ENCODE measurements around the gene PRKN. TPM values are rescaled to one million over a fixed set of nuclear protein-coding genes. Genes with fewer than 3 reads are reported as not detected.

Gene PRKN
- total and polyA plus RNA-seq, 2 donors (not counting 3 experiments of a cell fraction or from before 2014, with no cell fraction given) = 0.06 TPM; not detected in 1

- no peak for DNase-seq (ENCODE audit: low read depth, low spot score)
- intact Hi-C loops (cut with micrococcal nuclease) = no loop called here
Observed at GRCh38 chr6:161353208-161353613, 1374.4 kb downstream of the PRKN start.

GRCh38 chr6:161351858-161352257, 1375.7 kb downstream of the PRKN start:
- Histone ChIP-seq H3K27me3 (ENCODE audit: control insufficient read depth in 2 of 2, insufficient read depth in 2 of 2, low read length in 2 of 2) (no peaks in the 10 kb centered on the region), H3K9me1 (replicated peaks; ENCODE audit: control insufficient read depth, extremely low read depth, insufficient read depth, low read length) (no peaks in the 10 kb centered on the region), H4K20me1 (replicated peaks; ENCODE audit: control insufficient read depth, extremely low read depth, insufficient read depth, low read length) (no peaks in the 10 kb centered on the region), H3K9me3 (replicated peaks; ENCODE audit: control insufficient read depth, insufficient read depth, low read length) (no peaks in the 10 kb centered on the region), H3K36me3 (ENCODE audit: control insufficient read depth in 2 of 2, extremely low read depth in 1 of 2, insufficient read depth in 2 of 2, low read length in 2 of 2) (no peaks in the 10 kb centered on the region), H3K9ac (replicated peaks; ENCODE audit: extremely low read depth, insufficient read depth, low read length) (no peak overlapping the region), H3K4me3 (replicated peaks in 1 of 3; ENCODE audit: insufficient read depth in 1 of 3, low read depth in 1 of 3, low read length in 3 of 3) (no peak overlapping the region), H3K27ac (ENCODE audit: insufficient read depth, low read depth, low read length) (no peak overlapping the region), H3K79me2 (ENCODE audit: control insufficient read depth, insufficient read depth, low read length) (no peaks in the 10 kb centered on the region), H2AFZ (ENCODE audit: low read depth, low read length) (no peak overlapping the region), H3K4me2 (ENCODE audit: insufficient read depth, low read length) (no peak overlapping the region), H3K4me1 (ENCODE audit: control insufficient read depth, extremely low read depth, insufficient read depth, low read length) (no peaks in the 10 kb centered on the region)
- ChIA-PET CTCF (no interaction called here), POLR2A (no interaction called here)
- intact Hi-C loops (cut with micrococcal nuclease) = no loop called here
- FAIRE-seq = no peak
- no peak for DNase-seq (ENCODE audit: low read depth, low spot score)
- TF ChIP-seq MAX (IDR thresholded peaks at IDR 0.05; ENCODE audit: insufficient read depth, insufficient read length) = no peak
- TF ChIP-seq POLR2A (IDR thresholded peaks at IDR 0.05; ENCODE audit: low read depth, low read length) = no peak
- TF ChIP-seq EZH2 (IDR thresholded peaks at IDR 0.05; ENCODE audit: borderline replicate concordance, low read depth, low read length, severe bottlenecking) = no peak
- no peak for TF ChIP-seq FOS (IDR thresholded peaks at IDR 0.05; ENCODE audit: borderline replicate concordance, insufficient read depth, low read length)
- TF ChIP-seq CTCF (IDR thresholded peaks at IDR 0.05; ENCODE audit: extremely low read depth in 1 of 2, insufficient read depth in 1 of 2, low read depth in 1 of 2, low read length in 2 of 2) = no peak
- no peak for TF ChIP-seq MYC (IDR thresholded peaks at IDR 0.05; ENCODE audit: low read depth, low read length)
- BruUV-seq (replicated peaks) = no TSS peak
- dilution Hi-C loops (cut with MboI; ENCODE audit: extremely low pct_ligation_motif_present, low sequenced_read_pairs) = no loop called here

More at GRCh38 chr6:161353208-161353613, 1374.4 kb downstream of the PRKN start:
- ChIA-PET POLR2A (no interaction called here), CTCF (interaction anchor here (1.0 to 1.2 kb wide), 2 partner anchors 18 to 20 kb away, joined by 4 read pairs; no protein-coding TSS in a partner anchor)
- Histone ChIP-seq H3K4me2 (ENCODE audit: insufficient read depth, low read length) (no peak overlapping the region), H3K27me3 (ENCODE audit: control insufficient read depth in 2 of 2, insufficient read depth in 2 of 2, low read length in 2 of 2) (no peaks in the 10 kb centered on the region), H2AFZ (ENCODE audit: low read depth, low read length) (no peak overlapping the region), H3K9me1 (replicated peaks; ENCODE audit: control insufficient read depth, extremely low read depth, insufficient read depth, low read length) (no peaks in the 10 kb centered on the region), H4K20me1 (replicated peaks; ENCODE audit: control insufficient read depth, extremely low read depth, insufficient read depth, low read length) (no peaks in the 10 kb centered on the region), H3K36me3 (ENCODE audit: control insufficient read depth in 2 of 2, extremely low read depth in 1 of 2, insufficient read depth in 2 of 2, low read length in 2 of 2) (no peaks in the 10 kb centered on the region), H3K4me3 (replicated peaks in 1 of 3; ENCODE audit: insufficient read depth in 1 of 3, low read depth in 1 of 3, low read length in 3 of 3) (no peak overlapping the region), H3K4me1 (ENCODE audit: control insufficient read depth, extremely low read depth, insufficient read depth, low read length) (no peaks in the 10 kb centered on the region), H3K9me3 (replicated peaks; ENCODE audit: control insufficient read depth, insufficient read depth, low read length) (no peaks in the 10 kb centered on the region), H3K9ac (replicated peaks; ENCODE audit: extremely low read depth, insufficient read depth, low read length) (no peak overlapping the region), H3K79me2 (ENCODE audit: control insufficient read depth, insufficient read depth, low read length) (no peaks in the 10 kb centered on the region), H3K27ac (ENCODE audit: insufficient read depth, low read depth, low read length) (no peak overlapping the region)
- FAIRE-seq = no peak
- BruUV-seq (replicated peaks) = no TSS peak
- dilution Hi-C loops (cut with MboI; ENCODE audit: extremely low pct_ligation_motif_present, low sequenced_read_pairs) = no loop called here
- TF ChIP-seq CTCF (IDR thresholded peaks at IDR 0.05; ENCODE audit: extremely low read depth in 1 of 2, insufficient read depth in 1 of 2, low read depth in 1 of 2, low read length in 2 of 2) = peak in 1 of 2 donors; percentile 1
- no peak for TF ChIP-seq EZH2 (IDR thresholded peaks at IDR 0.05; ENCODE audit: borderline replicate concordance, low read depth, low read length, severe bottlenecking)
- no peak for TF ChIP-seq GATA2 (IDR thresholded peaks at IDR 0.05; ENCODE audit: insufficient read depth, insufficient read length, low read depth, low read length)

Measured in endothelial cell of umbilical vein (primary cell).